Left lobe of liver (tissue), 2 donors: ENCODE results near the gene ZKSCAN5. TPM values are rescaled to one million over a fixed set of nuclear protein-coding genes. Genes with fewer than 3 reads are reported as not detected.
A peak's percentile ranks its signal among the peaks of the same experiment; 100 is the strongest.
"Not testable (repeated sequence)": the region's sequence is repeated elsewhere in the genome, so short reads cannot be mapped to it uniquely, and the experiment has no call there.

Experiments
- ATAC-seq: fragments of 200-7000 bp; cut with Tn5 transposase; one replicate; pipeline ENCODE4 v1.9.1; 2020; ENCODE audit warnings: mild to moderate bottlenecking, moderate library complexity
- DNase-seq: peaks from one replicate; pipeline ENCODE4 v3.0.0-alpha.2; 2020; ENCODE audit warnings: low spot score
- total RNA-seq: library from RNA; stranded (reverse); gene quantifications from one replicate; pipeline ENCODE4 v1.2.1, GENCODE V29; 2021
- donor health status: DM: no; HTN: no; CAD: no; lungs with moderate emphysema.
- donor health status: DM: no; HTN: yes; CAD: no.

Gene ZKSCAN5
- total RNA-seq, 1 donor from 2014 or later, result 3.0 TPM

DNA sequence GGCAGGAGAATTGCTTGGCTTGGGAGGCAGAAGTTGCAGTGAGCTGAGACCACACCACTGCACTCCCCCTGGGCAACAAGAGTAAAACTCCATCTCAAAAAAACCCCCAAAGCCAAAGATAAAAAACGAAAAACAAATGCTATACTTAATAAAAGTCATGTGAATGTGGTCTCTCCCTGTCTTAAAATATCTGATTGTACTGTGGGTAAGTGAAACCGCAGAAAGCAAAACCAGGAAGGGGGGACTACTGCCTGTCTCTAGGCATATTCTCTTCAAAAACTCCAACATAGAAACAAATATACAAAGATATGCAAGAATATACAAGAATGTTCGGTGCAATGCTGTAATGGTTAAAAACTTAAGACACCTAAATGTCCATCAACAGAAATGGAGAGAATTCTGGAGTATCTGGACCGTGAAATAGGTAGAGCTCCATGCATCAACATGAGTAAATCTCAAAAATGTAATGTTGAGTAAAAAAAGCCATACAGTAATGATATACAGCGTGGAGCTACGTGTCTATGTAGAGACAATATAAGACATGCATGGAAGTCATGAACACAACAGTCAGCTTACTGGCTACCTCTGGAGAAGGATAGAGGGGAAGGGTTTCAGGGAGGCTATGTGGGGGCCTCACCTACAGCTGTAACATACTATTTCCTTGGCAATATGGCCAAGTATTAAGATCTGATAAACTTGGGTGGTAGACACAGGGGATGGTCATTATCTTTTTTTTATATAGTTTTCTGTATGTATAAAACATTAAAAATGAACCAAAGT, 6.5 kb upstream of the ZKSCAN5 start:
- DNase-seq, result no peak

GRCh38 chr7:99498546-99498944, 5.9 kb upstream of the ZKSCAN5 start:
- ATAC-seq (no peak), DNase-seq (no peak)

More for the DNA sequence above, 6.5 kb upstream of the ZKSCAN5 start:
- ATAC-seq, result no peak

GRCh38 chr7:99499371-99499720, 5.1 kb upstream of the ZKSCAN5 start:
- no peak for DNase-seq
- peak; percentile 4 for ATAC-seq

DNA sequence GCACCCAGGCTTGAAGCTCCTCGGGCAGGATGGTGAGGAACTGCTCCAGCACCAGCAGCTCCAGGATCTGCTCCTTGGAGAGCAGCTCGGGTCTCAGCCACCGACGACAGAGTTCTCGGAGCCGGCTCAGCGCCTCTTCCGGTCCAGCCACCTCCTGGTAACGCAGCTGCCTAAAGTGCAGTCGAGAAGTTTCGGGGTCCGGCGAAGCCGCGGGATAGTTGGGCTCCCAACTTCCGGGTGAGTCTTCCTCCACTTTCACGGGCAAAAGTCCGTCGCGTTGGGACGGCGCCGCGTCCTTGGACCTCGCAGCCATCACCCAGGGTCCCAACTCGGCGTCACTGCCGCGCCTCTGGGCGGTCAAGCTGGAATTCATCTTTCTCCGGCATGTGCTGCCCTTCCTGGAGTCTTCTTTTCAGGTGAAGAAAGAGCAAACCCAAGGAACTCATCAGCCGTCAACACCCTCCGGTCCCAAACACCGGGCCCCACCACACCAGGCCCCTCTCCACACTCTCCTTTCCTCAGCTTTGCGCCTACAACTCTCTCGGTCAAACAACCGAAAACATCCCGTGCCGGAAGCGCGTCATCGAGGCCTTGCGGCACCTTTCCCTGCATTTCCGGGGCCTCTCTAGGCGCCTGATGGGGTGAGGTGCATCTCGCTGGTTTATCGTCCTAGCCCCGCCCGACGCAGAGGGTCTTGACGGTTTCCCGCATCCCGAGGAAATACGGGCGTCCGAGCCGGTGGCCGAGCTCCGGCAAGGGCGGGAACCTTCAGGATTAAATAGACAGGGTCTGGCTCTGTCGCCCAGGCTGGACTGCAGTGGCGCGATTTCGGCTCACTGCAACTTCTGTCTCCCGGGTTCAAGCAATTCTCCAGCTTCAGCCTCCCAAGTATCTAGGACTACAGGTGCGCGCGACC, 4.5 kb upstream of the ZKSCAN5 start, which contains the start of gene ZNF394:
ZNF394 (minus strand) TSS at position 561 of the 916 bp plus-strand sequence; CDS start at position 373, 188 bp downstream.
- DNase-seq, result peak; percentile 92
- ATAC-seq, result peak; percentile 71

DNA sequence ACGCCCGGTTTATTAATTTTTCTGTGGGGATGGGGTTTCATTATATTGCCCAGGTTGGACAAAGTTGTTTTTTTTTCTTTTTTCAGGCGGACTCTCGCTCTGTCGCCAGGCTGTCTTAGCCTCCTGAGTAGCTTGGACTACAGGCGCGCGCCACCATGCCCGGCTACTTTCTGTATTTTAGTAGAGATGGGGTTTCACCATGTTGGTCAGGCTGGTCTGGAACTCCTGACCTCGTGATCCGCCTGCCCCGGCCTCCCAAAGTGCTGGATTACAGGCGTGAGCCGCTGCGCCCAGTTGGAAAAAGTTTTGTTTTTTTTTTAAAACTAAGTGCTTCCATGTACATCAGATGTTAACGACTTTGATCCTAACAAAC, 3.8 kb upstream of the ZKSCAN5 start:
- ATAC-seq, result no peak
- no peak for DNase-seq

DNA sequence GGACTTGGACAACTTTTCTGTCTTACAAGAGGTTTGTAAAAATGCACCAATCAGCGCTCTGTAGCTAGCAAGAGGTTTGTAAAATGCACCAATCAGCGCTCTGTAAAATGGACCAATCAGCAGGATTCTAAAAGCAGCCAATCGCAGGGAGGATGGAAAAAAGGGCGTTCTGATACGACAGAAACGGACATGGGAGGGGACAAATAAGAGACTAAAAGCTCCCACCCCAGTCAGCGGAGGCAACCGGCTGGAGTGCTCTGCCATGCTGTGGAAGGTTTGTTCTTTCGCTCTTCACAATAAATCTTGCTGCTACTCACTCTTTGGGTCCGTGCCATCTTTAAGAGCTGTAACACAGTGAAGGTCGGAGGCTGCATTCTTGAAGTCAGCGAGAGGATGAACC, 3.2 kb upstream of the ZKSCAN5 start:
- not testable (repeated sequence) for ATAC-seq, DNase-seq

DNA sequence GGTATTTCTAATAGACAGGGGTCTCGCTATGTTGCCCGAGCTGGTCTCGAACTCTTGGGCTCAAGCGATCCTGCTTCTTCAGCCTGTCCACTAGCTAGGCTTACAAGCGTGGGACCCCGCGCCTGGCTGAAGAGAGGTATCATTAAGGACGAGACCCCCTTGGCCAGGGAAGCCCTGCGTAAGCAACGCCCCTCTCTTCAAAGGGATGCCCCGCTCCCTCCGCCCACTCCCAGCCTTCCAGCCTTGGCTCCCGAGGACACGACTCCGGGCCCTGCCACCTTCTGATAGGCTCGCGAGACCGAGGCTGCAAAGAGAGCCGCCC, 220 bp upstream of the ZKSCAN5 start:
- ATAC-seq, result no peak
- DNase-seq, result no peak

DNA sequence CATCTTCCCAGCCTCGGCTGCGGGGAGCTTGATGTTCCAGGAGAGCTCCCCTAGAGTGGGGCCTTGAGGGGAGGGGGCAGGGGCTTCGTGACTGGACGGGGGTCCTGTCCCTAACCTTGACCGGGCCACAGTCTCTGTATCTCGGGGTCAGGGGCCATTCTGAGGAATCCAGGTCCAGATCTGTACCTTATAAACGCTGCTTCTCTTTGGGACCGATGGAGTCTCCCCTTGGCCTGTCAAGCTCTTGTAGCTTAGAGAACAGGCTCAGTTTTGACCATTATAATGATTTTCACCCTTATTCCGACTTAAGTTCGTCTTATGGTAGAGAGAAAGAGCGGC, 831 bp downstream of the ZKSCAN5 start:
- no peak for DNase-seq
- peak; percentile 1 for ATAC-seq

- DNase-seq (no peak), ATAC-seq (no peak)
These were observed 9.6 kb downstream of the ZKSCAN5 start for GRCh38 chr7:99514050-99514449.

DNA sequence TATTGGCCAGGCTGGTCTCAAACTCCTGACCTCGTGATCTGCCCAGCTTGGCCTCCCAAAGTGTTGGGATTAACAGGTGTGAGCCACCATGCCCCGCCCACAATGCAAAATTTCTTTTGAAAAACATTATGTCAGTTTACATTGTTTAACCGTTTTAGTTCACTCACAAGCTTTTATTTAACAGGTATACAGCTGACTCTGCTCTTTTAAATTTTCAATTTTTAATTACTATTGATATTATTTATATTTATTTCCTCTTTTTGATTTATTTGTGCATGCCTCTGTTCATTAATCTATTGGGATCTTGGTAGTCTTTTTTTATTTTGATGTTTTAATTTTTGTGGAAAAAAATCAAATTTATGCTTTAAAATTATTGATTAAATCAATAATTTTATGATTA, 16.9 kb downstream of the ZKSCAN5 start:
- ATAC-seq, result no peak
- no peak for DNase-seq

DNA sequence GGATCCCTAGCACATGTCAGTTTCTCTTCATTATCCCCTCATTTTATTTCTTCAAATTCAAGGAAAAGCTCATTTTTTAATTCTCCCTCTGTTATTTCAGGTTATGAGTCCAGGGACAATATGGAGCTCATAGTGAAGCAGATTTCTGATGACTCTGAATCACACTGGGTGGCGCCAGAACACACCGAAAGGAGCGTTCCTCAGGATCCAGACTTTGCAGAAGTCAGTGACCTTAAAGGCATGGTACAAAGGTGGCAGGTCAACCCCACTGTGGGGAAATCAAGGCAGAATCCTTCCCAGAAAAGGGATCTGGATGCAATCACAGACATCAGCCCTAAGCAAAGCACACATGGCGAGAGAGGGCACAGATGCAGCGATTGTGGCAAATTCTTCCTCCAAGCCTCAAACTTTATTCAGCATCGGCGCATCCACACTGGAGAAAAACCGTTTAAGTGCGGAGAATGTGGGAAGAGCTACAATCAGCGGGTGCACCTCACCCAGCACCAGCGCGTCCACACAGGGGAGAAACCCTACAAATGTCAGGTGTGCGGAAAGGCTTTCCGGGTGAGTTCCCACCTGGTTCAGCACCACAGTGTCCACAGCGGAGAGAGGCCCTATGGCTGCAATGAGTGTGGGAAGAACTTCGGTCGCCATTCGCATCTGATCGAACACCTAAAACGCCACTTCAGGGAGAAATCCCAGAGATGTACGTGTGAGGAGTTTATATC, 21.4 kb downstream of the ZKSCAN5 start:
- peak; percentile 24 for ATAC-seq

DNA sequence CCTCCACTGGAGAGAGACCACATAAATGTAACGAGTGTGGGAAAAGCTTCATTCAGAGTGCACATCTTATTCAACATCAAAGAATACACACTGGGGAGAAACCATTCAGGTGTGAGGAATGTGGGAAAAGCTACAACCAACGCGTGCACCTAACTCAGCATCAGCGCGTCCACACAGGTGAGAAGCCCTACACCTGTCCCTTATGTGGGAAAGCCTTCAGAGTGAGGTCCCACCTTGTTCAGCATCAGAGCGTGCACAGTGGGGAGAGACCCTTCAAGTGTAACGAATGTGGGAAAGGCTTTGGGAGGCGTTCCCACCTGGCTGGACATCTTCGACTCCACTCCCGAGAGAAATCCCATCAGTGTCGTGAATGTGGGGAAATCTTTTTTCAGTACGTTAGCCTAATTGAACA, 26.9 kb downstream of the ZKSCAN5 start:
- DNase-seq (no peak), ATAC-seq (no peak)

More for the DNA sequence above, 21.4 kb downstream of the ZKSCAN5 start:
- no peak for DNase-seq

DNA sequence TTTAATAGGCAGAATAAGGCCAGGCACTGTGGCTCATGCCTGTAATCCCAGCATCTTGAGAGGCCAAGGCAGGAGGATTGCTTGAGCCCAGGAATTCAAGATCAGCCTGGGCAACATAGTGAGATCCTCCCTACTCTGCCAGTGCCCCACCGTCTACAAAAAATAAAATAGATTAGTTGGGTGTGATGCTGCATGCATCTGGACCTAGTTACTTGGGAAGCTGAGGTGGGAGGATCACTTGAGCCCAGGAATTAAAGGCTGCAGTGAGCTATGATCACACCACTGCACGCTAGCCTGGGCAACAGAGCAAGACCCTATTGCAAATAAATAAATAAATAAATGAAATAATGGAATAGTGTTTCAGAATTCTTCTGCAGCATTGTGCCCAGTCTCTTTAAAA, 31.2 kb downstream of the ZKSCAN5 start:
- ATAC-seq (no peak), DNase-seq (no peak)

DNA sequence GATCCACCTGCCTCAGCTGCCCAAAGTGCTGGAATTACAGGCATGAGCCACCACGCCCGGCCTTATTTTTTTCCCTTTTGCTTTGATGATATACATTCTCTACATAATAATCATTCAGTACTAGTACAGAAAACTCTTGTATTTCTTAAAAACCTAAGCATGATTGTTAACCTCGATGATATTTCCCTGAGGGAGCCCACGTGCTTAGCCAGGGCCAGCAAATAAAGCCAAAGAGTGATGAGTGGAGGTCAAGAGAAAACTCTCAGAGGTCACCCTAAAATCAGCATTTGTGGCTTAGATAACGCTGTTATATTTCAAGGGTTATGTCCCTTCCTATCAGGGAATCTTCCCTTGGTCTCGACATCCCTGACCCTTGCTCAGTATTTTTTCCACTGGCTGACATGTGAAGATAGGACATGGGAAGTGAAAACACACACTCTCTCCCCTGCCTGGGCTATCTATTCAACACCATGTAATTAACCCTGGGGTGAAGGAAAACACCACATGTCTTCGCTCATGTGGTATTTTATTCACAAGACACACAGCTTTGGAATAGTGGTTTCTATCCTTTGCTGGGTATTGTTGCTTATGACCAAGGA, 34.9 kb downstream of the ZKSCAN5 start:
- no peak for DNase-seq
- no peak for ATAC-seq

GRCh38 chr7:99540542-99540941, 36.1 kb downstream of the ZKSCAN5 start:
- DNase-seq (no peak), ATAC-seq (no peak)

DNA sequence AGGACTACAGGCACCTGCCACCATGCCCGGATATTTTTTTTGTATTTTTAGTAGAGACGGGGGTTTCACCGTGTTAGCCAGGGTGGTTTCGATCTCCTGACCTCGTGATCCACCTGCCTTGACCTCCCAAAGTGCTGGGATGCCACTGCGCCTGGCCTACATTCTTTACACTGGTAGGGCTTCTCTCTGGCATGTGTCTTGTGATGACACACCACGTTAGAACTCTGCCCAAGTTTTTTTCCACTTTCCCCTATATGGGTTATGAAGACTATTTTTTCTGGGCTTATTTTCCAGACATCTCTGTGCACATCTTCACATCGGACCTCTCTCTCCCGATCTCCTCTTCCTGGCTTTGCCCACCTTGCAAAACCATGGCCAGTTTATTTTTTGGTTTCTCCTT, 36.8 kb downstream of the ZKSCAN5 start:
- no peak for DNase-seq
- ATAC-seq, result no peak

GRCh38 chr7:99543081-99543671, 38.7 kb downstream of the ZKSCAN5 start:
- ATAC-seq (no peak), DNase-seq (no peak)

DNA sequence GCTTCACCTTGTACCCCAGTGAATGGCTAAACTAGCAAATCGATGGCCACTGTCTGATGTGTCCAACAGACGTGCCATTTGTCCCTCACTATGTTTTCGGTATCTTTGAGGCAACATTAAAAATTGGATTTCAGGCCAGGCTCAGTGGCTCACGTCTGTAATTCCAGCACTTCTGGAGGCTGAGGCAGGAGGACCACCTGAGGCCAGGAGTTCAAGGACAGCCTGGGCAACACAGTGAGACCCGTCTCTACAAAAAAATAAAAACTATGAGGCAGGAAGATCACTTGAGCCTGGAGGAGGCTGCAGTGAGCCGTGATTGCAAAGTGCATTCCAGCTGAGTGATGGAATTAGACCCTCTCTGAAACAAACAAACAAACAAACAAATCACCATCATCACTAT, 39.5 kb downstream of the ZKSCAN5 start:
- DNase-seq (no peak), ATAC-seq (no peak)

DNA sequence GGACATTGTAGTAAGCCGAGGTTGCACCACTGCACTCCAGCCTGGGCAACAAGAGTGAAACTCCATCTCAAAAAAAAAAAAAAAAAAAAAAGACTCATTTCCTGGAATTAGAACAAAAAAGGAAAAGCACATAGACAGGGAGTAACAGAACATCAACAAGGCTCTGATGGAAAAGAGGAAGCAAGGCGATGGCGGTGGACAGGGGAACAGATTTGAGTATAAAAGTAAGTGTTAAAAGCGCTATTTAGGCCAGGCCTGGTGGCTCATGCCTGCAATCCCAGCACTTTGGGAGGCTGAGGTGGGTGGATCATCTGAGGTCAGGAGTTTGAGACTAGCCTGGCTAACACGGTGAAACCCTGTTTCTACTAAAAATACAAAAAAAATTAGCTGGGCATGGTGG, 40.8 kb downstream of the ZKSCAN5 start:
- not testable (repeated sequence) for ATAC-seq, DNase-seq

DNA sequence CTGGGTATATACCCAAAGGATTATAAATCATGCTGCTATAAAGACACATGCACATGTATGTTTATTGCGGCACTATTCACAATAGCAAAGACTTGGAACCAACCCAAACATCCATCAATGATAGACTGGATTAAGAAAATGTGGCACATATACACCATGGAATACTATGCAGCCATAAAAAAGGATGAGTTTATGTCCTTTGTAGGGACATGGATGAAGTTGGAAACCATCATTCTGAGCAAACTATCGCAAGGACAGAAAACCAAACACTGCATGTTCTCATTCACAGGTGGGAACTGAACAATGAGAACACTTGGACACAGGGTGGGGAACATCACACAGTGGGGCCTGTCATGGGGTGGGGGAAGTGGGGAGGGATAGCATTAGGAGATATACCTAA, 45.1 kb downstream of the ZKSCAN5 start:
- not testable (repeated sequence) for DNase-seq, ATAC-seq

DNA sequence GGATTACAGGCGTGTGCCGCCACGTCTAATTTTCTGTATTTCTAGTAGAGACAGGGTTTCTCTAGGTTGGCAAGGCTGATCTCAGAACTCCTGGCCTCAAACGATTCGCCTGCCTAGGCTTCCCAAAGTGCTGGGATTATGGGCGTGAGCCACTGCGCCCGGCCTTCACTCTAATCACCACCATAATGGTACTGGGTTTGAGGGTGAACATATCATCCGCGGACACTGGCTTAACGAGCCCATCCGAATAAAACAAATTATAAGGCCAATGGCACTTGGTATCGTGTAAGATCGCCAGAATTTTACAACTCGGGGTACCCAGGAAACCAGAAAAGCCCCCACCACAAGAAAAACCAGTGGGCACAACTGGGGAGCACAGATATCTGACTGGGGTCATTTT, 46.9 kb downstream of the ZKSCAN5 start:
- ATAC-seq (peak; percentile 31), DNase-seq (no peak)
